Measurements from ENCODE around the gene CLCF1. TPM values are rescaled to one million over a fixed set of nuclear protein-coding genes. Genes with fewer than 3 reads are reported as not detected.

Gene CLCF1
- polyA plus RNA-seq, 1 donor from 2014 or later, result not detected

GRCh38 chr11:67355794-67356386, 17.5 kb downstream of the CLCF1 start:
- Histone ChIP-seq H3K27ac (ENCODE audit: low read length) (no peak overlapping the region), H3K9me3 (ENCODE audit: low read length) (no peaks in the 10 kb centered on the region), H3K79me2 (replicated peaks; ENCODE audit: insufficient read depth, low read length) (no peaks in the 10 kb centered on the region), H3K4me2 (ENCODE audit: low read length) (no peak overlapping the region), H2AFZ (ENCODE audit: low read depth, low read length) (no peak overlapping the region), H4K20me1 (ENCODE audit: insufficient read depth) (no peaks in the 10 kb centered on the region), H3K36me3 (ENCODE audit: insufficient read depth, low read length) (no peaks in the 10 kb centered on the region), H3F3A (ENCODE audit: insufficient read depth, low read length, poor library complexity, severe bottlenecking) (no peaks in the 10 kb centered on the region), H3K27me3 (ENCODE audit: insufficient read depth, low read depth, low read length) (no peaks in the 10 kb centered on the region), H3K9ac (ENCODE audit: low read length) (no peak overlapping the region), H3K9me2 (ENCODE audit: insufficient read depth, low read length) (no peaks in the 10 kb centered on the region), H3K4me3 (ENCODE audit: low read length) (no peak overlapping the region)
- TF ChIP-seq RAD21 (conservative IDR thresholded peaks at IDR 0.05) (no peak), MXI1 (conservative IDR thresholded peaks at IDR 0.05; ENCODE audit: poor library complexity, severe bottlenecking) (no peak), REST (IDR thresholded peaks at IDR 0.05; ENCODE audit: borderline replicate concordance) (no peak), POLR2AphosphoS5 (IDR thresholded peaks at IDR 0.05) (no peak), CTCF (IDR thresholded peaks at IDR 0.05; ENCODE audit: poor library complexity, severe bottlenecking) (no peak), TAF1 (IDR thresholded peaks at IDR 0.05; ENCODE audit: low read depth) (no peak), SMC3 (conservative IDR thresholded peaks at IDR 0.05; ENCODE audit: poor library complexity) (no peak), EZH2 (IDR thresholded peaks at IDR 0.05; ENCODE audit: borderline replicate concordance, insufficient read depth, low read length, poor library complexity, severe bottlenecking) (no peak), EP300 (conservative IDR thresholded peaks at IDR 0.05; ENCODE audit: poor library complexity, severe bottlenecking) (no peak)

- no peaks in the 10 kb centered on the region for H3K9me3 ChIP-seq (ENCODE audit: low read length)
- no peaks in the 10 kb centered on the region for H3F3A ChIP-seq (ENCODE audit: insufficient read depth, low read length, poor library complexity, severe bottlenecking)
- no peak overlapping the region for H3K4me2 ChIP-seq (ENCODE audit: low read length)
- no peaks in the 10 kb centered on the region for H4K20me1 ChIP-seq (ENCODE audit: insufficient read depth)
- H3K9me2 ChIP-seq (ENCODE audit: insufficient read depth, low read length), result no peaks in the 10 kb centered on the region
- TF ChIP-seq EZH2 (IDR thresholded peaks at IDR 0.05; ENCODE audit: borderline replicate concordance, insufficient read depth, low read length, poor library complexity, severe bottlenecking) (no peak), POLR2AphosphoS5 (IDR thresholded peaks at IDR 0.05) (no peak)
- no peaks in the 10 kb centered on the region for H3K27me3 ChIP-seq (ENCODE audit: insufficient read depth, low read depth, low read length)
- H3K79me2 ChIP-seq (replicated peaks; ENCODE audit: insufficient read depth, low read length), result no peaks in the 10 kb centered on the region
- no peak overlapping the region for H2AFZ ChIP-seq (ENCODE audit: low read depth, low read length)
- H3K4me3 ChIP-seq (ENCODE audit: low read length), result no peak overlapping the region
- no peak overlapping the region for H3K27ac ChIP-seq (ENCODE audit: low read length)
- H3K36me3 ChIP-seq (ENCODE audit: insufficient read depth, low read length), result no peaks in the 10 kb centered on the region
- H3K9ac ChIP-seq (ENCODE audit: low read length), result no peak overlapping the region
Measured at GRCh38 chr11:67355023-67355793, 18.2 kb downstream of the CLCF1 start.

Measured in neural cell (in vitro differentiated cells).